Dermis blood vessel endothelial cell (primary cell): ENCODE results near the gene STON2. TPM values are rescaled to one million over a fixed set of nuclear protein-coding genes. Genes with fewer than 3 reads are reported as not detected.
"Not testable (repeated sequence)": the region's sequence is repeated elsewhere in the genome, so short reads cannot be mapped to it uniquely, and the experiment has no call there.

Experiments used
- DNase-seq: peaks from one replicate; pipeline ENCODE4 v3.0.0; 2010
- total RNA-seq: library from RNA; depleted of rRNA; stranded (reverse); fragments of >200 nt; gene quantifications from 2 replicates; pipeline ENCODE4 v1.2.3, GENCODE V29; 2014

Gene STON2
- total RNA-seq, 1 donor from 2014 or later = 100 TPM

DNA sequence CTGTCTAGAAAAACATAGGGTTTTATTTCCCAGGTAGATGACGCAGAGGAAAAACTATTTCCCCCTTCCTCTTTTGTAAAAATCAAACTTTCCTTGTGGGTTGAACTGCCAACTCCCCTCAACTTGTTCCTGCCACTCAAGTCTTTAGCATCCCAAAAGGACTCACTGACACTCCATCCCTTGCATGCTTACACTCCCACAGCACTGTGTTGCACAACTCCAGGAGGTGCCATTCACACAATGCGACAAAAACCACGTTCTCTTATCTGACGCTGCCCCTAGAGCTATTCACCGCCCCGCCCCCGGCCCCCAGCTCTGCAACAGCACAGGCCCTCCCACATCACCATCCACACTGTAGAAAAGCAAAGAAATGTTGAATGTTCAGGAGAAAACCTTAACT is 16.9 kb upstream of the STON2 start:
- no peak for DNase-seq

DNA sequence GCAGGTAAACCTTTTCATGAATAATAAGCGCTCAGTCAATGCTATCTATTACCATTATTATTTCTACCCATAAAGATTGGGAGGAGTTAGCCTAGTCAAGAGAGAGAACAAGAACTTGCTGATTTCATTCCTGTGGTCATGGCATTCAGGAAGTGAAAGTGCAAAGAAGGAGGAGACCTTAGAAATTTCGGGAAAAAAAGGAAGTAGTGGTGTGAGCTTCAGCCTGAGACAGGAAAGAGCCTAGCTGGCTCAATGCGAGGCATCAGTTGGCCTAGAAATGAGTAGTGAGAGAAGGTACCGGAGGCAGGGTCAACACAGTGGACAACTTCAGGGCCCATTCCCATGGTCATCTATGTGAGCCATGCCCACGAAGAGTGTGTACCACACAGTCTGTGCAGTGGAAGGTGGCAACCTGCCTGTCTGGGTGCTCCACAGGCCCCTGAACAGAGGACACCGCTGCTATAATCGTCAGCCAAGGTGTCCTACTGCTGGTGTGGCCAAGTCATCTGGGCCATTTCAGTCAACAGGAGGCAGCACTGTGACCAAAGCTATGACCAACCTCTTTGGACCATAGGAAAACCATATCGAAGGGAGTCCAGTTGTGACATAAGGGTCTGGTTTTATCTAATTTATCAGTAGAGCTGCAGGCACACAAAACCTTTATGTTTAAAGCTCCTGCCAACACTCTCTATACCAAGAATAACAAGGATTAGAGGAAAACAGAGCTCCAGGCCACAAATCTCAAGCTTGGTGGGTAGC is 16.2 kb upstream of the STON2 start:
- no peak for DNase-seq

DNA sequence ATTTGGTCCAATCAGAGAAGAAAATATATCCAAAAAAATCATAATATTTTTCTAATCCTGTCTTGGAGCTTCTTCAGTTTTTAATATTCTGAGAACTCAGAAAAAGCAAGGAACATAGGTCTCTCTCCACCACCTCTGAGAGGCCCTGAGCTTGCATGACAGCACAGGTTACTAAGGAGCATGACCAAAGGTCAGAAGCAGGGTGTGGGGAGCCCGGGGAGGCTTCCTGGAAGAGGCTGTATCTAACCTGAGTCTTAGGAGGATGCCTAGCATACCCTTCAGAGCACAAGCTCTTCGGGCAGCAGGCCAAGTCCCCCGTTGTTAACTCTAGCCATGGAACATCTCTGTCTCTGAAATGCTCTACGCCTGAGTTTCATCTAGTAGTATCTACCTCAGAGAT is 15.7 kb upstream of the STON2 start:
- DNase-seq = no peak

DNA sequence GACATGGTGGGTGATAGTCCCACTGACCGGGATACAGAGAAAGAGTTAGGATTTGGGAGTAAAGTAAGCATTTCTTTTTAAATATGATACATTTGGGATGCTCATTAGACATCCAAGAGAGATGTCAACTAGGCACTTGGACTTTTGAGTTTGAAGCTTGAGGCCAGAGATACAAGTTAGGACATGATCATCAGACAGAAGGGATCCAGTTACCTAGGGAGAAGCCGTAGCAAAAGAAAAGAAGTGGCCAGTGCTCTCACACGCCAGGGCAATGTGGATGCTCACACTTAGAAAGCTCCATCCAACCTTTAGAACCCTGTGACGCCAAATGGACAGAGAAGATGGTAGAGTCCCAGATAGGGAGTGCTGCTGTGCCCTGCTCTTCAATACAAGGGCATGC is 14.0 kb upstream of the STON2 start:
- DNase-seq = no peak

DNA sequence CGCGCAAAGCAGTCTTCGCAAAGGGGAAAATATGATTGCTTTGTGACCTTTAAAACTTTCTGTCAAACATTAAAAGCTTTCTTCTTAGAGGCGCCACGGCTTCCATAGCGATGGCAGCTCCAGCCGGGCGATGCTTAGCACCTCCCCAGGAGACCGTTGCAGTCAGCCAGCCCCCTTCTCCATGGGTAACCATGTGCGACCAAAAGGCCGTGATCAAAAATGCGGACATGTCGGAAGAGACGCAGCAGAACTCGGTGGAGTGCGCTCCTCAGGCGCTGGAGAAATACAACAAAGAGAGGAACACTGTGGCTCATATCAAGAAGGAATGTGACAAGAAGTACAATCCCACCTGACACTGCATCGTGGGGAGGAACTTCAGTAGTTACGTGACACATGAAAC is 12.7 kb upstream of the STON2 start:
- DNase-seq = no peak

DNA sequence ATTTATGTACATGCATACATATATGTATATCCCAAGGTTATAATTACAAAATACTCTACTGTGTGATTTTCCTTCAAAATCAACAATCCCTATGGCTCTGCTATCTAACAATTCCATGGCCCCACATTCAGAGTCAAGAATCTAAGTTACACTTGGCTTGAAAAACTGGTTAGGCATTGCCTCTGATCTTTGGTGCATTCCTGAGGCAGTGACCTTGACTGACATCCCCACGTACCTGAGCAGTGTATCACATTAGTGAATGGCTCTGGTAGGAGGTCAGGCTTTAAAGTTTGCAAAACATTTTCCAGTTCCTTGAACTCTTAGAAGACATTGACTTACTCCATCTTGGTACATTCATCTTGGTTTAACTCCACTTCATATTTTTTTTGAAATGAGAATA is 8.5 kb upstream of the STON2 start:
- no peak for DNase-seq

DNA sequence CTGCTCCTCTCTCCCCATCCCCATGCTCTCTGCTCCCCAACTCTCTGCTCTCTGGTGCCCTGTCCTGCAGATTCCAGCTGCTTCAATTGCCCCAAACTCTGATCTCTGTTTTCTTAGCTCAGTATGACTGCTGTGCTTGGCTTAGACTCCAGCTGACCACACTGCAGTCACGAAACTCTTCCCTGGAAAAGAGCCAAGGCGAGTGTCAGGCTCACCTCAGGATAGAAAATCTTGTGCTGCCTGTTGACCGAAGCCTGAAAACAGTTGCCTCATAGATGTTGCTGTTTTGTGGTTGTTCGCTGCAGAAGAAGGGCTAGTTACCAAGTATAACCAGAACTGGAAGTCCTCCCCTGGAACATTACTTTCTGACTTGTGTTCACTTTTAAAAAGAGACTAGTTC is 6.7 kb upstream of the STON2 start:
- no peak for DNase-seq

DNA sequence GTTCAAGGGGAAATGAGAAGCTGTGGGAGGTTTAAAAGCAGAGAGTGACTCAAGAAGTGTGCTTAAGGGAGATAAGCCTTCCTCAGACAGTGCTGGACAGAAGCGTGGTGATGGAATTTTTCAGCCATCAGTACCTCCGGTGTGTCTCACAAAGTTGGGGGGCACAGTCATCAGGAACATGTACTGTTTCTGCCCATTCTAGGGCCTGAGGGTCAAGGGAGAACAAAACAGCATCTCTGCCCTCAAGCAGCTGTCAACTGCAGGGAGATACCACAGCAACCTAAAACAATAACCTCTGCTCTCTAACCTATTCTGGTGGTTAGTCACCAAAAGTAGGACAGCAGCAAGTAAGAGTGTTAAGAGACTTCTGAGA is 2.0 kb upstream of the STON2 start:
- no peak for DNase-seq

DNA sequence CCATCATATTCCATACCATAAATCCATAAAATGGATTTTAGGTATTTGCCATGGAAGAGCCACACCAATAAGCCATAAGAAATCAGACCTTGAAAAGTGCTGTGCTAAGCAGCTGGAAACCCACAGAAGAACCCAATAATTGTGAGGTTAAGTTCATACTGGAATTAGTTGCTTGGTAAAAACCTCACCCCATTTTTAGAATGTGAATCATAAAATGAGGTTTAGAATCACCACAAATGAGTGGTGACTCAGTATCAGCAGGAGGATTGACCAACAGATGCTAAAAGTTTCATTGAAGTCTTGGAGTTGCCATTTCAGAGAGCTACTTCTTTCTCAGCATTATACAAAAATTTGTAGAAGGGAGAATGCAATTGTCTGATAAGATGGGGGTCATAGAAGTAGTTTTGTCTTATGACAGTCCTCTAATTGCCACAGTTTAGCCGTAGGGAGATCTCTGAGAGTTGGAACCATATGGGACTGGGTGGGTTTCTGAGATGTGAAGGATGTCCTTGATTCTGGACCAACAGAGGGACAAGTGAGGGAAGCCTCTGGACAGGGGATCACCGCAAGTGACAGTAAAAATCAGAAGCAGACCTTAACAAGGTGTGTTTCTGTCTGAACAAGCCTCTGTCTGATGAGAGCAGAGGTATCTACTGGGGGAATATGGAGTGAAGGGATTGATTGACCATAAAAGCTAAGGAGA is 1.4 kb upstream of the STON2 start:
- DNase-seq = no peak

DNA sequence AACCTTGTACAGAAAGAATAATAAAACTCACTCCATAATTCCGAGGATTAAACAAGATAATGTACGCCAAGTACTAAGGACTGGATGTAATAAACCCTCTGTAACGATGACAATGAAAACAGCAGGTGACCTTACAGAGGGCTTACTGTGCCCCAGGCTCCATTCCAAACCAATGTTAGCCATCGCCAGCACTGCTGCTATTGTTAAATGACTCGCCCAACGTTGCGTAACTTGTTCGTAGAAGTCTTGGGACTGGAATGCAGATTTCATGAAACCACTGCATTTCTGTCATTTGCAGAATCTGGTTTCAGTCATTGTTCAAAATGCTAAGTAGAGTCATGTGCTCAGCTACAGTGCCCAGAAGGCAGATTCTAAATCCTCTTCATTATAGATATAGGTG is 728 bp upstream of the STON2 start:
- DNase-seq = no peak

DNA sequence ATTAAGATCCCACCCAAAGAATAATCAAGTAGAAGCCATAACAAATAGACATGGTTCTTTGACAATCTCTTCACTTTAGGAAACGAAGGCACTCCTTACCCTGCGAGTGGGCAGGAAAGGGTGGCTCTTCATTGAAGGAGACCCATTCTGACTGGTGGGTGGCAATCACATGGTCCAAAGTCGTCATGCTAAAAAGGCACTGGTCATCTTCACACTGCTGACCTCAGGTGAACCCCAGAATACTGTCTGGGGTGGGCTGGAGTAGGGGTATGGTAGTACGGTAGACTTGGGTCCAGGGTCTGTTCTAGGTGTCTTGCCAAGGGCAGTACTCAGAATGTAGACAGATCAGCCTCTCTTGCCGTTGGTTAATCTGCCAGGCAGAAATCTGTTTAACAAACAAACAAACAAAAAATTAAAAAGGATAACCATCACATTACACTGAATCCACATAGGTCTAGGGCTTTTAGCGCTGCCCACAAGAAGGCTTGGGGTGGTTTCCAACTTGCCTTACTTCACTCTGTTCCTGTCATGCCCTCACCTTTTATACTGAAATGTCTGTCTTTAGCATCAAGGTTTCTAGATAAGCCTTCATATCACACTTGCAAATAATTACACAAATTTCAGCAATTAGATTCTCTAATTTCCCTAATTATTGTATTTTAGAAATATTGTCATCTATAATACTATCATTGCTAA is 1.8 kb downstream of the STON2 start:
- no peak for DNase-seq

DNA sequence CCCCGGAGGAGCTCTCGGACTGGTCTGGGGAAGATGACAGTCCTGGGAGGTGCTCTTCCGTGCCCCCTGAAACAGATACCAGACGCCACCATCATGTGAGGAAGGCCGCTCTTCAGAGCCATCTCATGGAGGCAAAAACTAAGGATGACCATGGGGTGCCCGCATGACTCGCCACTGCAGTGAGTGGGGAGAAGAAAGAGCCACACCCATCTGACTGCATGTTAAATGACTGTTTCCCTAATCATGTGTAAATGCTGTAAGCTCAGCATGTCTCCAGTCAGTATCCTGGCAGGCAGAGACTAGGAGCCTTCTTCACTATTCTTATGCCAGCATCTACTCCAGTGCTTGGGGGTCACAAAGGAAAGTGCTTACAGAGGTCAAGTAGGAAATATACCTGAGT is 4.0 kb downstream of the STON2 start:
- no peak for DNase-seq

DNA sequence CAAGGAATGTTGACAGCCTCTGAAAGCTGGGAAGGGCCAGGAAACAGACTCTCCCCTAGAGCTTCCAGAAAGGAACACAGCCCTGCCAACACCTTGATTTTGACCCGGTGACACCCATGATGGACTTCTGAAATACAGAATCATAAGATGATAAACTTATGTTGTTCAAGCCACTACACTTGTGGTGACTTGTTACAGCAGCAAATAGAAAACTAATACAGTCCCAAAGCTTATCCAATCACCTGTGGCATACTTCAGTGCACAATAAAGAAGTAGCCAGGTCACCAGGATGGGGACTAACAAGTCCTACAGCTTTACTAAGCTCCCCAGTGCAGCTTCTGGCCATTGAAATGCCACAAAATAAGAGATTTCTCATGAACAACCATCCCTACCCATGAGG is 5.4 kb downstream of the STON2 start:
- DNase-seq = no peak

DNA sequence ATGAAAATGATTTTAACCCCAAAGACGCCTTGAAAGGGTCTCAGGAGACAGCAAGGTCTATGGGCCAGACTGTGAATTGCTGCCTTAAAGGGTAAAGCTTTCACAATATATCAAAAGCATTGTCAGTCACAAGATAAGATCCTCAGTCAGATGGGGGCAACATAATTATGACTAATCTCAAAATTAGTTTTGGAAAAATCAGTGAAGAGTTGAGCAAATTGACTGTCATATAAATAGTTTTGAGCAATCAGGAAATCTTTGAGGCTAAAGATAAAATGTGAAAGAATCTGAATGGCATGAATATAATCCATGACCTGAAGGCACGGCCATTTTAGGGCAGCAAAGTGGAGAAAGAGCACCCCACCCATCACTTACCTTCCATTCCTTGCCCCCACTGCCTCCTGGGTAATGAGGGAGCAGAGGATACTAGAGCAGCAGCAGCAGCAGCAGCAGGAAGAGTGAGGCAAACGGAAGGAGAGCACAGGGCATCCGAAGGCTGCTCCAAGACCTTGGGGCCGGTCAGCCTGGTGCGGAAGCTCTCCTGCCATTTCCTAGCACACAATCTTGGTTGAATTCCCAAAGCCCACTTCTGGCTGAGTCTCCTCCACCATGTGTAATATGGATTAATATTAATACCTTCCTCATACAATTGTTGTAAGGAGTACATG is 7.0 kb downstream of the STON2 start:
- DNase-seq = no peak

DNA sequence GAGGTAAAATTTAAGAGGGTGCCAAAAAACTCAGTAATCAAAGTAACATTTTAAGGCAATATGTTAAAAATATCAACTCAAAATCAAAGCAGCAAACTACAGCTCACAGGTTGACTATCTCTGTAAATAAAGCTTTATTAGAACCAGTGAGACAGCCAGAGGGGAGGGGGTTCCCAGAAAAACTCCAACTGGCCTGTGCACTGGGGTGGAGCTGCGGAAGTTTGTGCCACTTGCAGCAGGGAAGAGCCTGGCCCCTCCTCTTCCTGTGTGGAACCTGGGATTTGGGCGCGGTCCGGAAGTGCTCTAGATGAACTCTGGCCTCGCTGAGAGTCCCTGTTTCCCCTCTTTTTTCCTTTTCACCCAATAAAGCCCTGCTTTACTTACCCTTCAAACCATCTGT is 8.1 kb downstream of the STON2 start:
- no peak for DNase-seq

DNA sequence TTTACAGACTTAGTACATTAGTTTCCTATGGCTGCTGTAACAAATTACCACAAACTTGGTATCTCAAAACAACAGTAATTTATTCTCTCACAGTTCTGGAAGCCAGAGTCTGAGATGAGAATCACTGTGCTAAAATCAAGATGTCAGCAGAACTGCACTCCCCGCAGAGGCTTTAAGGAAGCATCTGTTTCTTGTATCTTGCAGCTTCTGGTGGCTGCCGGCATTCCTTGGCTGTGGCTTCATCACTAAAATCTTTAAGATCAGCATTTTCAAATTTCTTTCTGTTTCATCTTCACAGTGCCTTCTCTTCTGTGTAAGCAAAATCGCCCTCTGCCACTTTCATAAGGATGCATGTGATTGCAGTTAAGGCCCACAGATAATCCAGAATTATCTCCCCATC is 9.4 kb downstream of the STON2 start:
- DNase-seq = no peak

DNA sequence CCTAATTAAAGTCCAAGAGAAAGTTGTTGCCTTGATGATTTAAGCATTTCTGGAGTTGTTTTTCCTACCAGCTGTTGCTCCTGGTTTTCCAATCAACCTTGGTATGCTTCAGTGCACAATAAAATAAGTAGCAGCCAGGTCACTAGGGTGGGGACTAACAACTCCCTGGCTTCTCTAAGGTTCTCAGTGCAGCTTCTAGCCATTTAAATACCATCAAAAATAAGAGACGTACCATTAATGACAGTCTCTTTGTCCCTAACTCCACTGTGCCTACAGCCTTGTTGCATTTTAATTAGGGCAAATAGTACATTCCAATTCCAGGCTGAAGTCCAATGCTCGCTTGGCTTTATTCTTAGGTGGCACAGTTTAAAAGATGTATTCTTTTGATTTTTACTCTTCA is 11.8 kb downstream of the STON2 start:
- DNase-seq = no peak

DNA sequence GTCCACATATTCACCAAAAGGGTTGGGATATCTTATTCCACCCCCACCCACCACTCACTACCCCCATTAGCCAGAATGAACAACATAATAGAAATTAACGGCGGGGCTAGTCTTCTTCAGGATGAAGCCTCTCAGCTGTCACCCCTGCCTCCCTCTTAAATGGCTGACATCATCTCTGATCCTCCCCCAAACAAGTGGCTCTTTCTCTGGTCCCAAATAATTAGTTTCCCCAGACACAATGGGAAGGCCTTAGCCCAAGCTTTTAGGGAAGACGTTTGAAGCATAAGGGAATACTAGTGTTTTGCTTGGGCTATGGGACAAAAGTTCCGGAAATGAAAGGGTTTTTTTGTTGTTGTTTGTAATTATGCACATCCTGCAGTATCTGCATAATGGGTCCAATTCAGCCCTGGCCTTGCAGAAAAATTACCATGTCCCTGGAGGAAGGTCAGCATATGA is 13.8 kb downstream of the STON2 start:
- no peak for DNase-seq

DNA sequence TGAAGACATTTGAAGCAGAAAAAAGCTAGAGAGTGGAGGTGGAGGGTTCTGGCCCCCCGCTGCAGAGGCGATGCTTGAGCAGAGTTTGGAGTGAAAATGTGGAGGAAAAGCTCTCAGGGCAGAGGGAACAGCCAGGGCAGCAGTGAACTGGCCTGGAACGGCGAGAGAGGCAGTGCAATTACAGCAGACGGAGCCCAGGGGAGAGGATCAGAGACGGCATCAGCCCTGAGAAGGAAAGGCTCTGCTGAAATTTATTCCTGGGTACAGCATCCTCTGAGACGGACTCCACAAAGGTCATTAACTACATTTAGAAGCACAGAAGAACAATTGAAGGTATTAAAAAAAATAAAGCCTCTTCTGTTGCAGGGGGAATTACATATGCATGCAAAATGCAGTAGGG is 14.2 kb downstream of the STON2 start:
- no peak for DNase-seq

DNA sequence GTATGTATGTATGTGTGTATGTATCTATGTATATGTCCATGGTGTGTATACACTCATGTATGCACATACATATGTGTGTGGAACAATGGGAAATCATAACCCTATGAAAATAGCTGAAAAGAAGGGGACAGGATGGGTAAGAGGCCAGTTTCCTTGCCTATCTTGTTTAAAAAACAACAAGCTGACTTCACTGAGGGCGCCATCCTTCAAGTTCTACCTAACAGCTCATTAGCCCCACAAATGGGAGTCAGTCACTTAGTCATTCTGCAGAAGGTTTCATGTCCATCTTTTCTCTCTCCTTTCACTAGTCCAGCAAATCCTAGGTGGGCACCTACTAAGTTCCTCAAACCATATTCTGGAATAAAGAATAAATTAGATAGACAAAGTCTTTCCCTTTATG is 14.7 kb downstream of the STON2 start:
- DNase-seq = no peak

DNA sequence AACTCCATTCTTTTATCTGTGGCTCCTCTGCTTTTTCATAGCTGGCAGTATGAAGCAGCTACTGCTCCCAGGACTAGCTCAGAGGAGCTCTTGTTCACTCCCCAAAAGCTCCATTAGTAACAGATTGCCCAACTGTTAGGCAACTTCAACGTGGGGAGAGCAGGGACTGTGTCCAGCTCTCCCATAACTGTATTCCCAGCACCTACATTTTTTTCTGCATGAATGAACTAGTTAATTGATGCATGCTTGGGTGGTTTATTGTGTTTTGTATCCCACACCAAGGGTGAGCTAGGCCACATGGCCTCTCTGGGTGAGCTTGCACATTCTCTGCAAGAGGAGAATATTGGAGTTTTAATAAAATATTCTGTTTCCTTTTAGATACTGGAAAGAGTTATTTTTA is 15.2 kb downstream of the STON2 start:
- DNase-seq = no peak

DNA sequence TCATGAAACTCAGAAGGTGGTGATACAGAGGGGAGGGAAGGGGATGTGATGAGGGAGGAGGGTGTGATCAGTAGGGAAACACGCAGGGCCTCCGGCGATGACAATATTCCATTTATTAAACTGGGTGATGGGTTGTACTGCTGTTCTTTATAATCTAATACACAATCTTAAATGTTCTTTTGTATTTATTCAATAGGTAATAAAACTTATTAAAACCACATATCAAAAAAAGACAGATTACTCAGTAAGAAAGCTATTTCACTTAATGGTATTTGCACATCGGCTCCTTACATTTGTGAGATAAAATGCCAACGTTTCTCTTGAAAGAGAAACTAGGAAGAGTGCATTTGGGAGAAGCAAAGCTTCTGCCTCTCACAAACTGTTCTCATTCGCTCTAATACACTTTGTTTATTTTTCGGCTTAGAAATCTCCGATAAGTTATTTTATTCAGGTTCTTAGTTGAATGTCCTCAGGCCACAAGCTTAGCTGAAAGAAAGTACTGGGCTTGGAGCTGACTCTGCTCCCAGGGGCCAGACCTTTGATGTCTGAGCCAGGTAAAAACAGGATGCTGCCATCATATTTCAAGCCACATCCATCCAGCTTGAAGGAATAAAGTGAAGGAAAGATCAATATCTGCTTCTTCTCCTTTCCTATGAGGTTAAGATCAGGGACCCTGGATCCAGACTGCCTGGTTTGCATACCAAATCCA is 17.5 kb downstream of the STON2 start:
- no peak for DNase-seq

DNA sequence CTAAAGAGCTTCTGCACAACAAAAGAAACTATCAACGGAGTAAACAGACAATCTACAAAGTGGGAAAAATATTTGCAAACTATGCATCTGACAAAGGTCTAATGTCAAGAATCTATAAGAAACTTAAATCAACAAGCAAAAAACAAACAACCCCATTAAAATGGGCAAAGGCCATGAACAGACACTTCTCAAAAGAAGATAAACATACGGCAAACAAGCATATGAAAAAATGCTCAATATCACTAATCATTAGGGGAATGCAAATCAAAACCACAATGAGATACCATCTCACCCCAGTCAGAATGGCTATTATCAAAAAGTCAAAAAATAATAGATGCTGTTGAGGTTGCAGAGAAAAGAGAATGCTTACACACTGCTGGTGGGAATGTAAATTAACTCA is 20.1 kb downstream of the STON2 start:
- DNase-seq = not testable (repeated sequence)
